Stromal cell of bone marrow (primary cell): Measurements from ENCODE around the gene CAPN11.

Experiments
- DNase-seq: peaks from one replicate; pipeline ENCODE4 v3.0.0-alpha.2; 2012; ENCODE audit warnings: low read depth

The CAPN11 gene

DNA sequence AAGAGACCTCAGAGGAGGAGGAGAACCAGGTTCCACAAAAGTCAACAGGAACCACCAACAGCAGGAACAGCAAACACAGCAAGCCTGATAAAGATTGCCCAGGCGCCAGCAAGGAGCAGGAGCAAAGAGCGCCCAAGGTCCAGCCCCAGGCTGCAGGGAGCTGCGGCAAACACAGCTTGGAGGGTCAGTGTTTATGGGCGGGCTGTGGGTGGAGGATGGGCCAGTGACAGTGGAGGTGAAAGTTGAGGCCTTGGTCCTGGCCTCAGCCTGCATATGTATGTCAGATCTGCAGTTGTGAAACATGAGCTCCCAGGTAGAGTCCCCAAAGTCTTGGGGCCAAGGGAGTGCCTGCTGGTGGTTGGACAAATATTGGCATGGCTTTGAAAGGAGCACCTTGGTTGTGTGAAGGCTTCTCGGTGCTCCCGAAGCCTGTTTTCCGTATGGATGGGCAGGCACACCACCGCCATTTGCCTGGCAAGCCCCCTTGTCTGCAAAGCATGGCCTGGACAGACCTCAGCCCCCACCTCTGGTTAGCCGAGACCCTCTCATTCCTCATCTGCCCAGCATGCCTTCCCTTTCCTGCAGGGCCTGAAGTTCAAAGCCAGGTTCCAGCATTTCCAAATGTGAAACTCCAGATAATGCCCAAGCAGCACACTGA, 2.0 kb upstream of the CAPN11 start:
- no peak for DNase-seq

GRCh38 chr6:44157152-44157521, 1.5 kb upstream of the CAPN11 start:
- no peak for DNase-seq

GRCh38 chr6:44161997-44162338, 3.3 kb downstream of the CAPN11 start:
- DNase-seq, result peak; percentile 36

DNA sequence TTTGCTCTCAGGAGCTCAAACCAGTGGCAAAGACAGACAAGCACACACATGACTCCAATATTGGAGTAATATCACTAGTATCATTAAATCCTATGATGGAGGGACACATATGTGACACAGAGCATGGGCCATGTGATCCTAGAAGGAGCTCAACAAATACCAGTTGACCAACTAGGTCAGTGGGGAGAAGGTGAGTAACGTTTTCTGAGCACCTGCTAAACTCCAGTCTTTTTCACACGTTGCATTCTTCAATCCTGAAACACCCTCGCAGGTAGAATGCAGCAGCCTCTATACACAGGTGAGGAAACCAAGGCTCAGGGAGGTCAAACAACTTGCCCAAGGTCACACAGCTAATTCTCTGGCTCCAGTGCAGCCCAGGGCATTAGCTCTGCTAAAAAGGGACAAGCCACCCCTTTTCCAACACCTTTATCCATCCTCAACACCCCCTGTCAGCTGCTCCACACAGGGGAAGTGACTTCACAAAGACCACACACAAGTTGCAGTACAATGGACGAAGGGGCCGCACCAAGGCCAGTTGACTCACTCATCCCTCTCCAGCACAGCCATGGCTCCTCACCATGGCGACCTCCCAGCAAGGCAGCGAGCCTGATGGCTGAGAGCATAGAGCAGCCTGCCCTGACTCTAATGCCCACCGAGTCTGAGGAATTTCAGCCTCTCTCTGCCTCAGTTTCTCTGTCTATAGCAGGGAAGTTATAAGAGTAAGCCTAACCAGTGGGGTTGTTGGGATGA, 4.4 kb downstream of the CAPN11 start:
- no peak for DNase-seq

DNA sequence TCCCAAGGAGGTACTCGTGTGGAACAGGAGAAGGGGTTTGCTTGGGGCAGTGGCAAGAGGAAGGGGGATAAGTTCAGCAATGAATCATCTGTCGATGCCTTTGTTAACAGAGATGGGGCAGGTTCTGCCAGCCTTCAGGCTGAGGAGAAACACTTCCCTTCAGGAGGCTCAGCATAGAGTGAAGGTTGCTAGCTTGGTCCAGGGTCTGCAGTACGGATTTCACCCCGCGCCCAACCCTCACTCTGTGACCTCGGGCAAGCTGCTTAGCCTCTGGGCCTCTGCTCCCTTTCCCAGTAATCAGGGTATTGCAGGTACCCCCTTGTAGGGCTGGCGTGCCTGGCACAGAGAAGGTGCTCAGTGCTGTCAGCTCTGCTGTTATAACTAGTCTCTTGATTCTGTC, 7.5 kb downstream of the CAPN11 start:
- DNase-seq, result no peak

GRCh38 chr6:44166591-44167184, 8.1 kb downstream of the CAPN11 start:
- DNase-seq, result no peak

DNA sequence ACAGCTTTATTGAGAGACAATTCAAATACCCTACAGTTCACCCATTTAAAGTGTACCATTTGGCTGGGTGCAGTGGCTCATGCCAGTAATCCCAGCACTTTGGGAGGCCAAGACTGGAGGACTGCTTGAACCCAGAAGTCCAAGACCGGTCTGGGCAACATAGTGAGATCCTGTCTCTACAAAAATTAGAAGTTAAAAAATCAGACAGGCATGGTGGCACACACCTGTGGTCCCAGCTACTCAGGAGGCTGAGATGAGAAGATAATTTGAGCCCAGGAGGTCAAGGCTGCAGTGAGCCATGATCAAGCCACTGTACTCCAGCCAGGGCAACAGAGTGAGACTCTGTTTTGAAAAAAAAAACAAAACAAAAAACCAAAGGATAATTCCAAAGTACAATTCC, 8.9 kb downstream of the CAPN11 start:
- no peak for DNase-seq

DNA sequence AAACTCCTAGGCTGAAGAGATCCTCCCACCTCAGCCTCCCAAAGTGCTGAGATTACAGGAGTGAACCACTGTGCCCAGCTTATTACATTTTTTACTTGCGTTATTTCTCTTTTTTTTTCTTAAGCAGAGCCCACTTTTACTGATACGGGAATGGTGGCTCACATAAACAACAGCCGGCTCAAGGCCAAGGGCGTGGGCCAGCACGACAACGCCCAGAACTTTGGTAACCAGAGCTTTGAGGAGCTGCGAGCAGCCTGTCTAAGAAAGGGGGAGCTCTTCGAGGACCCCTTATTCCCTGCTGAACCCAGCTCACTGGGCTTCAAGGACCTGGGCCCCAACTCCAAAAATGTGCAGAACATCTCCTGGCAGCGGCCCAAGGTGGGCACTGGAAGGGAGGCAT, 10.5 kb downstream of the CAPN11 start:
- DNase-seq, result no peak

- DNase-seq, result no peak
Observed at GRCh38 chr6:44169886-44170570, 11.4 kb downstream of the CAPN11 start.

- DNase-seq, result no peak
Observed at GRCh38 chr6:44171899-44172546, 13.4 kb downstream of the CAPN11 start.

GRCh38 chr6:44172731-44173500, 14.3 kb downstream of the CAPN11 start:
- peak; percentile 60 for DNase-seq

GRCh38 chr6:44176130-44176761, 17.6 kb downstream of the CAPN11 start:
- DNase-seq, result no peak

GRCh38 chr6:44176762-44177509, 18.3 kb downstream of the CAPN11 start:
- no peak for DNase-seq

- peak; percentile 75 for DNase-seq
Observed at GRCh38 chr6:44177691-44178423, 19.2 kb downstream of the CAPN11 start.

- DNase-seq, result no peak
Observed at GRCh38 chr6:44178424-44179071, 19.9 kb downstream of the CAPN11 start.

GRCh38 chr6:44179072-44179536, 20.5 kb downstream of the CAPN11 start:
- DNase-seq, result no peak

DNA sequence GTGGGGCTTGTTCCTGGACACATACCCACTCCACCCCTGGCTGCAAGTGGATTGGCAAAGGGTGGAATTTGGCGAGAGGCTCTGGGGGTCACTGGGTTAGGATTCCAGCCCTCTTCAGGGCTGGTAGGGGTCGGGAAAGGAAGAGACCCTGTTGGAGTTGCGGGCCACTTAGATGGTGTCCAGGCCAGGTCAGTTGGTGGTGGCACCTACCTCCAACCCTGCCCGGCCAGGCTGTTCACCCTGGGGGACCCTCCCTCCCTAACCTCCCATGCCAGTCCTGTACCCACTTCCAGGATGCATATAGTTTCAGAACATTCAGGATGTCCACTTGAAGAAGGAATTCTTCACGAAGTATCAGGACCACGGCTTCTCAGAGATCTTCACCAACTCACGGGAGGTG, 21.0 kb downstream of the CAPN11 start:
- DNase-seq, result no peak

DNA sequence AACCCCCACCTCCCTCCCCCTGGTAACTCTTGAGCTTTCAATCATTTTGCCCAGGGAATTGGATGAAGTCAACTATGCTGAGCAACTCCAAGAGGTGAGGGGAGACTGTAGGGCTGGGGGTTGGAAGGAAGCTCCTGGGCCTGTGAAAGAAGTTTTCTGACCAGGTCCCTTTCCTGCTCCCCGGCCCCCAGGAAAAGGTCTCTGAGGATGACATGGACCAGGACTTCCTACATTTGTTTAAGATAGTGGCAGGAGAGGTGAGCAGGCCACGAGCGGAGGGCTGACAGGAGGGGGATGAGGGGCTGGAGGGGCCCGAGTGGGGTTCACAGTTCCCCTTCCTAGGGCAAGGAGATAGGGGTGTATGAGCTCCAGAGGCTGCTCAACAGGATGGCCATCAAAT, 21.8 kb downstream of the CAPN11 start:
- DNase-seq, result no peak

DNA sequence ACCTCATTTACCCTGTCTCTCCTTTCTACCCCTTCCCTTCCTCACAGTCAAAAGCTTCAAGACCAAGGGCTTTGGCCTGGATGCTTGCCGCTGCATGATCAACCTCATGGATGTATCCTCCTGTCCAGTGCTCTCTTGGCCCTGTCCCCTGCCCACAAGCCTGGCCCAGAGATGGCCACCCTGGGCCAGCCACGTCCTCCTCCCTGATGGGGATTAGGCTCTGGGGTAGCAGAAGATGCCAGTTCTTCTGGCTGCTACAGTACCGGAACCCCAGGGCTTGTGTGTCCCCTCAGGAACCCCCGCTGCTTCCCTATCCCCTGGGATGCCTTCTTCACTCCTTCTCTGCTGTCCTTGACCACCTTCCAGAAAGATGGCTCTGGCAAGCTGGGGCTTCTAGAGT, 22.3 kb downstream of the CAPN11 start:
- DNase-seq, result no peak
